HepG2 (cell line): ENCODE data around the gene TRPT1. TPM values are rescaled to one million over a fixed set of nuclear protein-coding genes. Genes with fewer than 3 reads are reported as not detected.

Experiments
- ARNT2 ChIP-seq: sonication (generic); formaldehyde crosslinking; IDR thresholded peaks from 2 replicates; pipeline ENCODE4 v1.8.0; 2022; ENCODE audit warnings: mild to moderate bottlenecking, low read depth, missing genetic modification reagents, moderate library complexity
- ATAD3A ChIP-seq: sonication (generic); formaldehyde crosslinking; IDR thresholded peaks from 2 replicates; pipeline ENCODE4 v1.4.0; 2020; ENCODE audit warnings: missing genetic modification reagents
- BCL3 ChIP-seq: sonication (generic); formaldehyde crosslinking; IDR thresholded peaks from 2 replicates; pipeline ENCODE4 v1.5.1; 2020; ENCODE audit warnings: mild to moderate bottlenecking, missing genetic modification reagents, moderate library complexity
- CREBL2 ChIP-seq: sonication (generic); formaldehyde crosslinking; IDR thresholded peaks from 2 replicates; pipeline ENCODE4 v1.8.1; 2023; ENCODE audit warnings: missing genetic modification reagents, mild to moderate bottlenecking, borderline replicate concordance
- KAT8 ChIP-seq: IDR thresholded peaks from 2 replicates; pipeline ENCODE4 v1.6.1; 2016; ENCODE audit warnings: missing genetic modification reagents, missing compliant biosample characterization
- NFATC3 ChIP-seq: sonication (generic); formaldehyde crosslinking; IDR thresholded peaks from 2 replicates; pipeline ENCODE4 v1.5.1; 2020; ENCODE audit warnings: mild to moderate bottlenecking, missing genetic modification reagents
- NFKB2 ChIP-seq: sonication (generic); formaldehyde crosslinking; IDR thresholded peaks from 2 replicates; pipeline ENCODE4 v1.4.0; 2020; ENCODE audit warnings: missing genetic modification reagents, borderline replicate concordance
- PRPF4 ChIP-seq: fragments of 200-400 bp; formaldehyde crosslinking; IDR thresholded peaks from 2 replicates; pipeline ENCODE4 v1.6.1; 2016; ENCODE audit warnings: low read length, low read depth; ENCODE audit not compliant: poor library complexity, severe bottlenecking
- RELA ChIP-seq: sonication (generic); formaldehyde crosslinking; IDR thresholded peaks from 2 replicates; pipeline ENCODE4 v1.4.0; 2020; ENCODE audit warnings: missing genetic modification reagents
- SMARCC2 ChIP-seq: fragments of 450-650 bp; IDR thresholded peaks from 2 replicates; pipeline ENCODE4 v1.6.1; 2017; ENCODE audit warnings: antibody characterized with exemption, mild to moderate bottlenecking
- SMYD3 ChIP-seq: sonication (generic); formaldehyde crosslinking; IDR thresholded peaks from 2 replicates; pipeline ENCODE4 v1.8.1; 2023; ENCODE audit warnings: mild to moderate bottlenecking, missing genetic modification reagents
- TCF7 ChIP-seq: sonication (generic); IDR thresholded peaks from 2 replicates; pipeline ENCODE4 v1.6.1; 2016; ENCODE audit warnings: antibody characterized with exemption, low read depth
- TSC22D2 ChIP-seq: sonication (generic); formaldehyde crosslinking; IDR thresholded peaks from 2 replicates; pipeline ENCODE4 v1.5.1; 2020; ENCODE audit warnings: missing genetic modification reagents, mild to moderate bottlenecking, borderline replicate concordance
- ZNF142 ChIP-seq: sonication (generic); formaldehyde crosslinking; IDR thresholded peaks from 2 replicates; pipeline ENCODE4 v1.4.0; 2020; ENCODE audit warnings: missing genetic modification reagents
- ZNF20 ChIP-seq: sonication (generic); formaldehyde crosslinking; IDR thresholded peaks from 2 replicates; pipeline ENCODE4 v1.4.0; 2020; ENCODE audit warnings: mild to moderate bottlenecking, moderate library complexity, missing genetic modification reagents
- ZNF251 ChIP-seq: sonication (generic); formaldehyde crosslinking; IDR thresholded peaks from 2 replicates; pipeline ENCODE4 v1.9.0; 2021; ENCODE audit warnings: mild to moderate bottlenecking, missing genetic modification reagents
- ZNF3 ChIP-seq: IDR thresholded peaks from 2 replicates; pipeline ENCODE4 v1.7.0; 2017; ENCODE audit warnings: inconsistent platforms
- ZNF367 ChIP-seq: sonication (generic); formaldehyde crosslinking; IDR thresholded peaks from 2 replicates; pipeline ENCODE4 v1.4.0; 2020; ENCODE audit warnings: missing genetic modification reagents, borderline replicate concordance
- ZNF614 ChIP-seq: IDR thresholded peaks from 2 replicates; pipeline ENCODE4 v1.6.1; 2018; ENCODE audit warnings: missing biosample characterization, missing genetic modification reagents, inconsistent platforms, borderline replicate concordance
- ZNF710 ChIP-seq: sonication (generic); formaldehyde crosslinking; IDR thresholded peaks from 2 replicates; pipeline ENCODE4 v1.5.0; 2020; ENCODE audit warnings: mild to moderate bottlenecking, missing genetic modification reagents, borderline replicate concordance
- ZNF768 ChIP-seq: sonication (generic); formaldehyde crosslinking; IDR thresholded peaks from 2 replicates; pipeline ENCODE4 v1.4.0; 2020; ENCODE audit warnings: missing genetic modification reagents
- polyA plus RNA-seq, 8 experiments: library from polyadenylated mRNA; depleted of rRNA in 3 of 8; stranded (reverse) in 7 of 8; unstranded in 1 of 8; fragments of >200 nt; fragmentation: Illumina TruSeq in 4 of 8; extraction: Trizol in 4 of 8; gene quantifications; 2 replicates each; pipeline versions ENCODE4 v1.2.1 to v1.2.3, GENCODE V29; 2011 to 2016; ENCODE audit warnings: low read depth in 4 of 8, missing spikeins in 1 of 8, mixed read lengths in 1 of 8; ENCODE audit not compliant: insufficient read depth in 1 of 8
- total RNA-seq, 5 experiments: library from RNA; depleted of rRNA; stranded (reverse); fragments of >200 nt; fragmentation: Illumina TruSeq; extraction: Trizol; gene quantifications; 2 replicates each; pipeline ENCODE4 v1.2.3, GENCODE V29; 2016; ENCODE audit warnings: low read depth in 1 of 5

TRPT1 gene
- total and polyA plus RNA-seq, 2 of the 13 experiments (the other 11 are each of a cell fraction or from before 2014, with no cell fraction given): 24.8 to 40.7 TPM

GRCh38 chr11:64251016-64251752 is 25.2 kb upstream of the TRPT1 start, which contains the start of gene PLCB3 (continued):
- TF ChIP-seq TSC22D2 (CRISPR knock-in tag): 0 out of 2 replicates have a peak, but pooled peaks have one; percentile 1
- no peak for TF ChIP-seq ZNF251 (CRISPR knock-in tag)
- no peak for TF ChIP-seq ATAD3A (CRISPR knock-in tag)
- no peak for TF ChIP-seq ARNT2 (CRISPR knock-in tag)
- peak; percentile 81; the same call in 1 of the 2 replicates for TF ChIP-seq ZNF142 (CRISPR knock-in tag)
- TF ChIP-seq ZNF710 (CRISPR knock-in tag): no peak
- TF ChIP-seq CREBL2 (CRISPR knock-in tag): no peak
- TF ChIP-seq NFATC3: no peak
- 0 out of 2 replicates have a peak, but pooled peaks have one; percentile 12 for TF ChIP-seq BCL3
- TF ChIP-seq ZNF768 (CRISPR knock-in tag): 0 out of 2 replicates have a peak, but pooled peaks have one; percentile 11
- TF ChIP-seq RELA (CRISPR knock-in tag): no peak
- TF ChIP-seq ZNF614: no peak; the same call in 1 of the 2 replicates
- no peak for TF ChIP-seq ZNF20 (CRISPR knock-in tag)
- TF ChIP-seq TCF7: no peak
- TF ChIP-seq SMYD3 (CRISPR knock-in tag): no peak
- no peak for TF ChIP-seq PRPF4
- TF ChIP-seq SMARCC2: no peak
- no peak for TF ChIP-seq ZNF3 (CRISPR knock-in tag)
- peak; percentile 57; the same call in 1 of the 2 replicates for TF ChIP-seq NFKB2
- TF ChIP-seq ZNF367 (CRISPR knock-in tag): no peak
- TF ChIP-seq KAT8 (CRISPR knock-in tag): 0 out of 2 replicates have a peak, but pooled peaks have one; percentile 2
